Measurements from ENCODE around the gene EPB41L1. TPM values are rescaled to one million over a fixed set of nuclear protein-coding genes. Genes with fewer than 3 reads are reported as not detected.

Gene EPB41L1
- total RNA-seq, 1 experiment from 2014 or later: 134 TPM

DNA sequence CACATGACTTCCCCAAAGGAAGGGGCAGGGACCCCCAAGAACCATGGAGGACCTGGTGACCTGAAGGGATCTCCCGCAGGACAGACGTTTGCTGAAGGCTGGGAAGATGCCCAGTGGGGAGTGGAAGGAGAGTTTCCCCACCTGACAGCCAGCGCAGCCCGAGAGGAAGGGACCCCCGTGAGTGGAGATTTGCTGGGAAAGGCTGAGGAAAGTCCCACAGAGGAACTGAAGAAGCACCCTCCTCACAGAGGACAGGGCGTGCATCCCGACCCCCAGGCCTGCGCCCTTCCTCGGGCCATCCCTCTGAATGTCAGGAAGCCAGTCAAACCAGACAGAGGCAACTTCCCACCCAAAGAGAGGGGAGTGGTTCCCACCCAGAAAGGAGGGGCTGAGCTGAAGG, 52.1 kb downstream of the EPB41L1 start:
- no peaks in the 10 kb centered on the region for H3K27me3 ChIP-seq (ENCODE audit: insufficient read depth, low read depth)
- intact Hi-C loops (cut with micrococcal nuclease; ENCODE audit: unreplicated experiment): no loop called here
- no peaks in the 10 kb centered on the region for H4K20me1 ChIP-seq (ENCODE audit: insufficient read depth)
- H3K4me1 ChIP-seq (replicated peaks; ENCODE audit: insufficient read depth): no peaks in the 10 kb centered on the region
- no peak for DNase-seq
- no TSS peak for BruUV-seq (replicated peaks)
- H2AFZ ChIP-seq: no peak overlapping the region
- H3K27ac ChIP-seq: no peak overlapping the region
- H3K79me2 ChIP-seq (ENCODE audit: low read depth): no peaks in the 10 kb centered on the region
- no peaks in the 10 kb centered on the region for H3F3A ChIP-seq (ENCODE audit: insufficient read depth, low read depth)
- ChIA-PET POLR2A (ENCODE audit: unreplicated experiment) (no interaction called here), CTCF (interaction anchor here (0.6 kb wide), 1 partner anchor 215 kb away, joined by 3 read pairs; no protein-coding TSS in a partner anchor)
- H3K9me3 ChIP-seq (ENCODE audit: insufficient read depth, low read depth): no peaks in the 10 kb centered on the region
- H3K9me2 ChIP-seq (ENCODE audit: insufficient read depth): no peaks in the 10 kb centered on the region
- H3K4me2 ChIP-seq: no peak overlapping the region
- TF ChIP-seq EZH2 (IDR thresholded peaks at IDR 0.05; ENCODE audit: low read depth): no peak
- TF ChIP-seq, protein P1, sequence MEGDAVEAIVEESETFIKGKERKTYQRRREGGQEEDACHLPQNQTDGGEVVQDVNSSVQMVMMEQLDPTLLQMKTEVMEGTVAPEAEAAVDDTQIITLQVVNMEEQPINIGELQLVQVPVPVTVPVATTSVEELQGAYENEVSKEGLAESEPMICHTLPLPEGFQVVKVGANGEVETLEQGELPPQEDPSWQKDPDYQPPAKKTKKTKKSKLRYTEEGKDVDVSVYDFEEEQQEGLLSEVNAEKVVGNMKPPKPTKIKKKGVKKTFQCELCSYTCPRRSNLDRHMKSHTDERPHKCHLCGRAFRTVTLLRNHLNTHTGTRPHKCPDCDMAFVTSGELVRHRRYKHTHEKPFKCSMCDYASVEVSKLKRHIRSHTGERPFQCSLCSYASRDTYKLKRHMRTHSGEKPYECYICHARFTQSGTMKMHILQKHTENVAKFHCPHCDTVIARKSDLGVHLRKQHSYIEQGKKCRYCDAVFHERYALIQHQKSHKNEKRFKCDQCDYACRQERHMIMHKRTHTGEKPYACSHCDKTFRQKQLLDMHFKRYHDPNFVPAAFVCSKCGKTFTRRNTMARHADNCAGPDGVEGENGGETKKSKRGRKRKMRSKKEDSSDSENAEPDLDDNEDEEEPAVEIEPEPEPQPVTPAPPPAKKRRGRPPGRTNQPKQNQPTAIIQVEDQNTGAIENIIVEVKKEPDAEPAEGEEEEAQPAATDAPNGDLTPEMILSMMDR (conservative IDR thresholded peaks at IDR 0.05): no peak
- H3K4me3 ChIP-seq: no peak overlapping the region
- no peaks in the 10 kb centered on the region for H3K36me3 ChIP-seq (ENCODE audit: low read depth)

- Histone ChIP-seq H3K9me3 (ENCODE audit: insufficient read depth, low read depth) (no peaks in the 10 kb centered on the region), H3K9me2 (ENCODE audit: insufficient read depth) (no peaks in the 10 kb centered on the region), H3K36me3 (ENCODE audit: low read depth) (no peaks in the 10 kb centered on the region), H3F3A (ENCODE audit: insufficient read depth, low read depth) (no peaks in the 10 kb centered on the region; the same call in 1 of the 2 replicates), H3K4me2 (no peak overlapping the region), H3K27me3 (ENCODE audit: insufficient read depth, low read depth) (no peaks in the 10 kb centered on the region), H4K20me1 (ENCODE audit: insufficient read depth) (no peaks in the 10 kb centered on the region), H2AFZ (no peak overlapping the region), H3K27ac (no peak overlapping the region), H3K4me1 (replicated peaks; ENCODE audit: insufficient read depth) (no peaks in the 10 kb centered on the region), H3K79me2 (ENCODE audit: low read depth) (no peaks in the 10 kb centered on the region), H3K4me3 (no peak overlapping the region)
- intact Hi-C loops (cut with micrococcal nuclease; ENCODE audit: unreplicated experiment): no loop called here
- no TSS peak for BruUV-seq (replicated peaks)
- CTCF ChIA-PET: no interaction called here
- TF ChIP-seq, protein P1 (conservative IDR thresholded peaks at IDR 0.05): no peak
- TF ChIP-seq EZH2 (IDR thresholded peaks at IDR 0.05; ENCODE audit: low read depth): no peak
- POLR2A ChIA-PET (ENCODE audit: unreplicated experiment): no interaction called here
- no peak for DNase-seq
Observed at GRCh38 chr20:36207602-36208001, 53.1 kb downstream of the EPB41L1 start.

DNA sequence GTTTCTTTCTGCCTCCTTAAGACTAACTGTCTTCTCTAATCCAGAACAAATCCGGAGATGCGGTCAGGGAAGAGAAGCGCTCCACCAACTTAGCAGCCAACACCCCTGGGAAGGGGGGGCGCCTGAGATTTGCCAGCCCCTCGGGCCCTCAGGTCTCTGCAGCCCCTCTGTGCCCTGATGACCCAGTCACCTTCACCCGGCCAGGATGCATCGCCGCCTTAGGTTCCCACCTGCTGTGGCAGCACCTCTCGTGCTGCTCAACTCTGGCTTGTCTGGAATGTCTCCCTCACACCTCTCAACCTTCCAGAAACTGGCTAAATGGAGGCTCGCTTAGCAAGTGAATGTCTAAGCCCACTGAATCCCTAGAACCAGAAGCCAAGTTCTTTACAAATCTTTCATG, 53.7 kb downstream of the EPB41L1 start:
- CTCF ChIA-PET: no interaction called here
- POLR2A ChIA-PET (ENCODE audit: unreplicated experiment): no interaction called here

More for the DNA sequence above, 53.7 kb downstream of the EPB41L1 start:
- no peak overlapping the region for H3K4me3 ChIP-seq
- no peaks in the 10 kb centered on the region; the same call in 1 of the 2 replicates for H3F3A ChIP-seq (ENCODE audit: insufficient read depth, low read depth)
- no peak for DNase-seq
- intact Hi-C loops (cut with micrococcal nuclease; ENCODE audit: unreplicated experiment): no loop called here
- no peak overlapping the region for H3K4me2 ChIP-seq
- H3K27ac ChIP-seq: no peak overlapping the region
- no peaks in the 10 kb centered on the region for H4K20me1 ChIP-seq (ENCODE audit: insufficient read depth)
- H3K27me3 ChIP-seq (ENCODE audit: insufficient read depth, low read depth): no peaks in the 10 kb centered on the region
- no peak for TF ChIP-seq EZH2 (IDR thresholded peaks at IDR 0.05; ENCODE audit: low read depth)
- TF ChIP-seq, protein P1 (conservative IDR thresholded peaks at IDR 0.05): no peak
- no TSS peak for BruUV-seq (replicated peaks)
- H3K4me1 ChIP-seq (replicated peaks; ENCODE audit: insufficient read depth): no peaks in the 10 kb centered on the region
- no peak overlapping the region for H2AFZ ChIP-seq
- H3K79me2 ChIP-seq (ENCODE audit: low read depth): no peaks in the 10 kb centered on the region
- H3K9me3 ChIP-seq (ENCODE audit: insufficient read depth, low read depth): no peaks in the 10 kb centered on the region
- H3K36me3 ChIP-seq (ENCODE audit: low read depth): no peaks in the 10 kb centered on the region
- no peaks in the 10 kb centered on the region for H3K9me2 ChIP-seq (ENCODE audit: insufficient read depth)
